PFSK-1 (cell line): ENCODE results near the gene ZNF879.

Experiments
- FOXP2 ChIP-seq: optimal IDR thresholded peaks from 2 replicates; pipeline ENCODE3; 2011; ENCODE audit warnings: borderline replicate concordance, control low read depth, inconsistent platforms; ENCODE audit not compliant: insufficient read depth; ENCODE audit errors: extremely low read length, extremely low read depth
- POLR2AphosphoS5 ChIP-seq: IDR thresholded peaks from 2 replicates; pipeline ENCODE4 v1.6.1; 2012; ENCODE audit warnings: low read depth, mild to moderate bottlenecking, control low read depth, low read length, moderate library complexity
- REST ChIP-seq, 2 experiments: IDR thresholded peaks; 2 replicates each; pipeline versions ENCODE4 v1.6.1 to v1.8.0; 2011 to 2012; ENCODE audit warnings: low read depth in 2 of 2, low read length in 2 of 2, control low read depth in 1 of 2, inconsistent platforms in 1 of 2, mild to moderate bottlenecking in 1 of 2, moderate library complexity in 1 of 2; ENCODE audit not compliant: insufficient read depth in 1 of 2
- SIN3A ChIP-seq: IDR thresholded peaks from 2 replicates; pipeline ENCODE4 v1.6.1; 2012; ENCODE audit warnings: mild to moderate bottlenecking, low read length, moderate library complexity, borderline replicate concordance; ENCODE audit not compliant: insufficient read depth
- TAF1 ChIP-seq: IDR thresholded peaks from 2 replicates; pipeline ENCODE4 v1.6.1; 2012; ENCODE audit warnings: low read length, control low read depth, borderline replicate concordance; ENCODE audit not compliant: insufficient read depth

ZNF879 gene

GRCh38 chr5:179060116-179061008 lies 36.8 kb downstream of the ZNF879 start, which contains the start of gene ZNF354C:
ZNF354C (plus strand) TSS chr5:179060373; CDS start chr5:179062069, 1,696 bp downstream.
- TF ChIP-seq REST (IDR thresholded peaks at IDR 0.05; ENCODE audit: insufficient read depth in 1 of 2, low read depth in 2 of 2, low read length in 2 of 2) (no peak), FOXP2 (no peak), POLR2AphosphoS5 (no peak), SIN3A (no peak), TAF1 (no peak)

DNA sequence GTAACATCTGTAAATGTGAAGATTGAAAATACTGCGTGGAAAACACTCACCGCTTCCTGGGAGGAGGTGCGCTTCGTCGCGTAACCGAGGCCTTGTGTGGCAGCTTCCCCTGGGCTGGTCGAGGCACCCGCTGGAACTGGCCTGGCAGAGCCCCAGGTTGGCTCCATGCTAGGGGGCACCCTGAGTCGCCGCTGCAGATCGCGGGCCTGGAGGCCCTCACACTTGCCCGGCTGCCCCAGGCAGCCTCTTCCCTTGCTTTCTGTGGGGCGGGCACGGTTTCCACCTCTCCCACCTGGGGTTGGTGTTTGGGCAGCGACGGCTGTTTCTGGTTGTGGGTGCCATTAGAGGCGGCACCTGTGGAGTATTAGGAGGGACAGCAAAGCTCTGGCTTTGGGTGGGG lies 37.4 kb downstream of the ZNF879 start:
- TF ChIP-seq FOXP2: no peak
- TF ChIP-seq REST (IDR thresholded peaks at IDR 0.05; ENCODE audit: insufficient read depth in 1 of 2, low read depth in 2 of 2, low read length in 2 of 2): no peak
- no peak for TF ChIP-seq POLR2AphosphoS5
- TF ChIP-seq SIN3A: no peak
- TF ChIP-seq TAF1: no peak

- TF ChIP-seq TAF1 (no peak), SIN3A (no peak), REST (IDR thresholded peaks at IDR 0.05; ENCODE audit: insufficient read depth in 1 of 2, low read depth in 2 of 2, low read length in 2 of 2) (no peak), POLR2AphosphoS5 (no peak), FOXP2 (no peak)
Measured at GRCh38 chr5:179065703-179066102, 42.1 kb downstream of the ZNF879 start.

DNA sequence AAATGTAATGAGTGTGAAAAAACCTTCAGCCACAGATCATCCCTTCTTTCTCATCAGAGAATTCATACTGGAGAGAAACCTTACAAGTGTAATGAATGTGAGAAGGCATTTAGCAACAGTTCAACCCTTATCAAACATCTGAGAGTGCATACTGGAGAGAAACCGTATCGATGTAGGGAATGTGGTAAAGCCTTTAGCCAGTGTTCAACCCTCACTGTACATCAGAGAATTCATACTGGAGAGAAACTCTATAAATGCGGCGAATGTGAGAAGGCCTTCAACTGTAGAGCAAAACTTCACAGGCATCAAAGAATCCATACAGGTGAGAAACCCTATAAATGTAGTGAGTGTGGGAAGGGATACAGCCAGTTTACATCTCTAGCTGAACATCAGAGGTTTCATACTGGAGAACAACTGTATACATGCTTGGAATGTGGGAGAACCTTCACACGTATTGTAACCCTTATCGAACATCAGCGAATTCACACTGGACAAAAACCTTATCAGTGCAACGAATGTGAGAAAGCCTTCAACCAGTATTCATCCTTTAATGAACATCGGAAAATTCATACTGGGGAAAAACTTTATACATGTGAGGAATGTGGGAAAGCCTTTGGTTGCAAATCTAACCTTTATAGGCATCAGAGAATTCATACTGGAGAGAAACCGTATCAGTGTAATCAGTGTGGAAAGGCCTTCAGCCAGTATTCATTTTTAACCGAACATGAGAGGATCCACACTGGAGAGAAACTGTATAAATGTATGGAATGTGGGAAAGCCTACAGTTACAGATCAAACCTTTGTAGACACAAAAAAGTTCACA lies 55.8 kb downstream of the ZNF879 start:
- TF ChIP-seq FOXP2 (no peak), TAF1 (no peak), SIN3A (no peak), POLR2AphosphoS5 (no peak), REST (IDR thresholded peaks at IDR 0.05; ENCODE audit: insufficient read depth in 1 of 2, low read depth in 2 of 2, low read length in 2 of 2) (no peak)
